ENCODE data around the gene GALNT17.

DNA sequence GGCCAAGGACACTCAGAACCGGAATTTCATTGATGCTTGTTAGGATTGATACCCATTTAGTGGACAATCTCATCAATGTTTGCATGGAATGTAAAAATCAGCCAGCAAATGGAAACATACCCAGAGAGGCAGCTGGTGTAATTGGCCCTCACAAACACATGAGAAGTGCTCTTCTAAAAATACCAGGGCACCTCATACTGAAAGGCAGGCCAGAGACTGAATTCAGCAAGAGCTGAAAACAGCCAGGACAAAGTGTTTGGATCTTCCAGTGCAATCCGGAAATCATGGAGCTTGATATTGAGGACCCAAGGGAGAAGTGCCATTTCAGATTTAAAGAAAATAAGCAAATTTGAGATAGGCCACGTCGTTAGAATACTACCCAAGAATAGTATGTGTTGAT lies 498.6 kb downstream of the GALNT17 start:
- TF ChIP-seq TAF1 (IDR thresholded peaks at IDR 0.05; ENCODE audit: borderline replicate concordance, insufficient read depth, low read length) (no peak), SIN3A (IDR thresholded peaks at IDR 0.05; ENCODE audit: borderline replicate concordance, insufficient read depth, low read length) (no peak), POLR2AphosphoS5 (IDR thresholded peaks at IDR 0.05; ENCODE audit: low read depth, low read length) (no peak), FOXP2 (optimal IDR thresholded peaks at IDR 0.05; ENCODE audit: borderline replicate concordance, extremely low read depth, extremely low read length, insufficient read depth) (no peak)
- TF ChIP-seq, protein P1, sequence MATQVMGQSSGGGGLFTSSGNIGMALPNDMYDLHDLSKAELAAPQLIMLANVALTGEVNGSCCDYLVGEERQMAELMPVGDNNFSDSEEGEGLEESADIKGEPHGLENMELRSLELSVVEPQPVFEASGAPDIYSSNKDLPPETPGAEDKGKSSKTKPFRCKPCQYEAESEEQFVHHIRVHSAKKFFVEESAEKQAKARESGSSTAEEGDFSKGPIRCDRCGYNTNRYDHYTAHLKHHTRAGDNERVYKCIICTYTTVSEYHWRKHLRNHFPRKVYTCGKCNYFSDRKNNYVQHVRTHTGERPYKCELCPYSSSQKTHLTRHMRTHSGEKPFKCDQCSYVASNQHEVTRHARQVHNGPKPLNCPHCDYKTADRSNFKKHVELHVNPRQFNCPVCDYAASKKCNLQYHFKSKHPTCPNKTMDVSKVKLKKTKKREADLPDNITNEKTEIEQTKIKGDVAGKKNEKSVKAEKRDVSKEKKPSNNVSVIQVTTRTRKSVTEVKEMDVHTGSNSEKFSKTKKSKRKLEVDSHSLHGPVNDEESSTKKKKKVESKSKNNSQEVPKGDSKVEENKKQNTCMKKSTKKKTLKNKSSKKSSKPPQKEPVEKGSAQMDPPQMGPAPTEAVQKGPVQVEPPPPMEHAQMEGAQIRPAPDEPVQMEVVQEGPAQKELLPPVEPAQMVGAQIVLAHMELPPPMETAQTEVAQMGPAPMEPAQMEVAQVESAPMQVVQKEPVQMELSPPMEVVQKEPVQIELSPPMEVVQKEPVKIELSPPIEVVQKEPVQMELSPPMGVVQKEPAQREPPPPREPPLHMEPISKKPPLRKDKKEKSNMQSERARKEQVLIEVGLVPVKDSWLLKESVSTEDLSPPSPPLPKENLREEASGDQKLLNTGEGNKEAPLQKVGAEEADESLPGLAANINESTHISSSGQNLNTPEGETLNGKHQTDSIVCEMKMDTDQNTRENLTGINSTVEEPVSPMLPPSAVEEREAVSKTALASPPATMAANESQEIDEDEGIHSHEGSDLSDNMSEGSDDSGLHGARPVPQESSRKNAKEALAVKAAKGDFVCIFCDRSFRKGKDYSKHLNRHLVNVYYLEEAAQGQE (IDR thresholded peaks at IDR 0.05; ENCODE audit: insufficient read depth in 1 of 2, low read depth in 2 of 2, low read length in 2 of 2) = no peak
